ENCODE results near the gene DPM3.

Gene DPM3

GRCh38 chr1:155105604-155106011, 34.7 kb downstream of the DPM3 start:
- DNase-seq (ENCODE audit: extremely low spot score, insufficient read length, low read depth) (no peak), FAIRE-seq (no peak)

DNA sequence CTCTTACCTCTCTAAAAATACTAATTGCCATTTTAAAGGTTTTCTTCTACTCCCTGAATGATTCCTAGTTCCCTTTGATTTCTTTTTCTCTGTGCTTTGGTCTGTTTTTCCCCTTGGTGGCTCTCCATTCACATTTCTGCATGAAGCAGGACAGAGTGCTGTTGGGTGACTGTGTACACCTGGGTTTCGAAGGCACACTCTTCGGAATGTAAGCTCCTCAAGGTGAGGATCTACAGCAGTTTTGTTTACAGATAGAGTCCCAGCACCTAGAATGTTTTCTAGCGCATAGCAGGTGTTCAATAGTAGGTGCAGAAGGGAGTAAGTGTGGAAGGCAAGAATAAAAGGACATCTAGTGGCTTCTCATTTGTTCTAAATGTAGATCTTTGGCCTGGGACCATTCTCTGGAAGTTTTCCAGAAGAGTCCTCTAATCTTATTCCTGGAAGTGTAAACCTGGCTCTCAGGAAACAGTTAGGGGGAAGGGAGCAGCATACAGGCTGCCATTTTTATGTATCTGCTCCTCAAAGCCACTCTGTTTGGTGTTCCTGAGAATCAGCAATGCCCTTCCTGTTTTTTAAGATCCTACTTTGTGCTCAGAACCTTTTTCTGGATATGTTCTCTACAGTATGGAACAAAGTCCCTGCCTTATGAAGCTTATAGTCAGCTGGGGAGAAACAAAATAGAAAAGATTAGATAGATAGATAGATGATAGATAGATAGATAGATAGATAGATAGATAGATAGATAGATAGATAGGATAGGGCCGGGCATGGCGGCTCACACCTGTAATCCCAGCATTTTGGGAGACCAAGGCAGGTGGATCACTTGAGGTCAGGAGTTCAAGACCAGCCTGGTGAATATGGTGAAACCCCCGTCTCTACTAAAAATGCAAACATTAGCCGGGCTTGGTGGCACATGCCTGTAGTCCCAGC, 35.5 kb downstream of the DPM3 start:
- FAIRE-seq (no peak), DNase-seq (ENCODE audit: extremely low spot score, insufficient read length, low read depth) (no peak)

- FAIRE-seq (no peak), DNase-seq (ENCODE audit: extremely low spot score, insufficient read length, low read depth) (no peak)
Observed at GRCh38 chr1:155103325-155103724, 37.0 kb downstream of the DPM3 start.

DNA sequence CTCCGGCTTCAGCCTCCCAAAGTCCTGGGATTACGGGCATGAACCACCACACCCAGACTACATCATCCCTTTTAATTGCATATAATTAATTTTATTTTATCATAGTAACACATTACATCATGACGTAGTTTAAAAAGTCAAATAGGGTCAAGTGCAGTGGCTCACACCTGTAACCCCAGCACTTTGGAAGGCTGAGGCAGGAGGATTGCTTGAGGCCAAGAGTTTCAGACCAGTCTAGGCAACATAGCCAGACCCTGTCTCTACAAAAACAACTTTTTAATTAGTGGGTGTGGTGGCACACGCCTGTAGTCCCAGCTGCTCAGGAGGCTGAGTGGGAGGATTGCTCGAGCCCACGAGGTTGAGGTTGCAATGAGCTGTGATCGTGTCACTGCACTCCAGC, 41.0 kb downstream of the DPM3 start:
- no peak for DNase-seq (ENCODE audit: extremely low spot score, insufficient read length, low read depth)
- no peak for FAIRE-seq

DNA sequence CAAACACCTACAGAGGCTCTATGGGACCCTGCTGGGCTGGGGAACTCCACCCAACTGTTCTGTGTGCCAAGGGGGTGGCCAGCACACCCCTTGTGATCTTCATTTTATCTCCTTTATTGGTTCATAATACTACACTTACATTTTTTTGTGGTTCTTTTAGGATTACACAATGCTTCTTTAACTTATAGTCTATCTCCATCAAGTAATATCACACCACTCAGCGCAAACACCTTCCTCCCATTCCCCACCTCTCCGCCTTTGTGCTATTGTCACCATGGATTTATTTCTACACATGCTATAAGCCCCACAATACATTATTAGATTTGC, 45.7 kb downstream of the DPM3 start:
- DNase-seq (ENCODE audit: extremely low spot score, insufficient read length, low read depth) (no peak), FAIRE-seq (no peak)

DNA sequence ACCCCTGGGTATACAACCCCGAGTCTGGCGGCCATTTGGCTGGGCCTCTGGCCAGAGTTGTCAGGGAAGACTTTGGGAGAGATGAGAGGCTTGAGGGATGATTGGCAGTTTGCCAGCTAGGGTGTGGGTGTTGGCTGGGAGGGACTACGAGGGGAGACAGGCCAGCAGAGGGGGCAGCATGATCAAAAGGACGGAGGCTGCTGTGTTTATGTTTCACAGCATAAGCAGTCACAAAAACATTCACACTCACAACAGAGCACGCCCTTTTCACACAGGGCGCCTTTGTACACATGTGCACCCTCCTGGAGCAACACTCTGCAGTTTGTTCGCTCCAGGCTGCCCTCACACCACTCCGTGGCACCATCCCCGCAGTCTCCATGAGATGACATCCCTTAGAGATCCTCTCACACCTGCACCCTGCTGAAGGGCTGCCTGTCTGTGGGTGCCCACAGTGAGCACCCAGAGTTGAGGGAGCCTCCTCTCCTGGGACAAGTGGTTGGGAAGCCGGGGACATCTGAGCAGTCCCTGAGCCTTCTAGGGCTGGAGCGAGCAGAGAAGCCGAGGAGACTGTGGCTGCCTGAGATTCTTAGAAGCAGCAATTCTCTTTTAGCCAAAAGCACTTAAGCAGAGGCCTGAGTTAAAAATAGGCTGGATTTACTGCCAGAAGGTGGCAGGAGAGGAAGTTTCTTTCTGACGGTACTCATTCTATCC, 46.3 kb downstream of the DPM3 start:
- no peak for FAIRE-seq
- no peak for DNase-seq (ENCODE audit: extremely low spot score, insufficient read length, low read depth)

DNA sequence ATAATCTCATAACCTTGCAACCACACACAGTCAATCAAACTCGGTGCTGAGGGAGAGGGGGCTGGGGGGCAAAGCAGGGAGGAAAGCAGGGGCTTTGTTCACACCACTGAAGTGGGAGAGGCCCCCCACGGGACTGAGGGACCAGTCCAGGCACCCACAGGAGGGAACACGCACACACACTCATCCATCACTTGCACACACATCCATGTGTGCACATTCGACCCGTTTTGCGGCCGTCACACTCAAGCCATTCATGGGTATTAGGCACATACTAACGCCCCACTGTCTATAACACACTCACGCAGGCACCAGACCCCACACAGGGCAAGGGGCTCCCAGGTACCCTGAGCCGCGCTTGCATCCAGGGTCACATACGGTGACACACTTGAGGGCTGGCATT, 47.7 kb downstream of the DPM3 start:
- no peak for FAIRE-seq
- DNase-seq (ENCODE audit: extremely low spot score, insufficient read length, low read depth) = no peak

GRCh38 chr1:155092131-155092530, 48.2 kb downstream of the DPM3 start:
- FAIRE-seq (no peak), DNase-seq (ENCODE audit: extremely low spot score, insufficient read length, low read depth) (no peak)

GRCh38 chr1:155091071-155092051, 49.0 kb downstream of the DPM3 start:
- FAIRE-seq (peak; percentile 85), DNase-seq (ENCODE audit: extremely low spot score, insufficient read length, low read depth) (peak; percentile 51)

Measured in GM18507 (cell line).